Stimulated activated CD8-positive, alpha-beta memory T cell treated with anti-CD3 and anti-CD28 coated beads, Interleukin-15, amount 100 ng/mL, for 1 hour (primary cell): ENCODE data around the gene POPDC2.

Experiments used
- DNase-seq: peaks from one replicate; pipeline ENCODE4 v3.0.0-alpha.2; 2020; ENCODE audit warnings: low read depth

The POPDC2 gene

GRCh38 chr3:119639494-119640350 lies 20.7 kb downstream of the POPDC2 start:
- no peak for DNase-seq

GRCh38 chr3:119637679-119638477 lies 22.5 kb downstream of the POPDC2 start:
- no peak for DNase-seq

GRCh38 chr3:119636891-119637611 lies 23.3 kb downstream of the POPDC2 start:
- no peak for DNase-seq

- no peak for DNase-seq
These were observed 24.1 kb downstream of the POPDC2 start for GRCh38 chr3:119636249-119636648.

- no peak for DNase-seq
These were observed 24.7 kb downstream of the POPDC2 start for GRCh38 chr3:119635719-119636118.

GRCh38 chr3:119632829-119633228 lies 27.6 kb downstream of the POPDC2 start:
- DNase-seq: no peak

- no peak for DNase-seq
These were observed 28.2 kb downstream of the POPDC2 start for GRCh38 chr3:119632216-119632615.

GRCh38 chr3:119631516-119631915 lies 28.9 kb downstream of the POPDC2 start:
- DNase-seq: no peak

- DNase-seq: no peak
These were observed 29.5 kb downstream of the POPDC2 start for GRCh38 chr3:119630880-119631329.

GRCh38 chr3:119630128-119630879 lies 30.1 kb downstream of the POPDC2 start:
- DNase-seq: no peak

- DNase-seq: no peak
These were observed 31.5 kb downstream of the POPDC2 start for GRCh38 chr3:119628816-119629445.

- no peak for DNase-seq
These were observed 32.0 kb downstream of the POPDC2 start for GRCh38 chr3:119628390-119628789.

- no peak for DNase-seq
These were observed 32.9 kb downstream of the POPDC2 start for GRCh38 chr3:119627461-119627860.

- no peak for DNase-seq
These were observed 34.2 kb downstream of the POPDC2 start for GRCh38 chr3:119626196-119626595.

- DNase-seq: no peak
These were observed 34.8 kb downstream of the POPDC2 start for GRCh38 chr3:119625451-119626153.

- DNase-seq: no peak
These were observed 36.2 kb downstream of the POPDC2 start for GRCh38 chr3:119624002-119624720.

- DNase-seq: no peak
These were observed 39.5 kb downstream of the POPDC2 start for GRCh38 chr3:119620899-119621298.

GRCh38 chr3:119619094-119619493 lies 41.3 kb downstream of the POPDC2 start:
- DNase-seq: no peak

- no peak for DNase-seq
These were observed 44.3 kb downstream of the POPDC2 start for GRCh38 chr3:119616056-119616455.

GRCh38 chr3:119613872-119614271 lies 46.5 kb downstream of the POPDC2 start:
- DNase-seq: no peak
